COLO668 (cell line): ENCODE results near the gene GRID1.
"Not testable (repeated sequence)": the region's sequence is repeated elsewhere in the genome, so short reads cannot be mapped to it uniquely, and the experiment has no call there.

ENCODE experiments used
- DNase-seq: peaks from one replicate; lab custom pipeline; 2025; ENCODE audit not compliant: unreplicated experiment; lab: John Stamatoyannopoulos, UW

The GRID1 gene

DNA sequence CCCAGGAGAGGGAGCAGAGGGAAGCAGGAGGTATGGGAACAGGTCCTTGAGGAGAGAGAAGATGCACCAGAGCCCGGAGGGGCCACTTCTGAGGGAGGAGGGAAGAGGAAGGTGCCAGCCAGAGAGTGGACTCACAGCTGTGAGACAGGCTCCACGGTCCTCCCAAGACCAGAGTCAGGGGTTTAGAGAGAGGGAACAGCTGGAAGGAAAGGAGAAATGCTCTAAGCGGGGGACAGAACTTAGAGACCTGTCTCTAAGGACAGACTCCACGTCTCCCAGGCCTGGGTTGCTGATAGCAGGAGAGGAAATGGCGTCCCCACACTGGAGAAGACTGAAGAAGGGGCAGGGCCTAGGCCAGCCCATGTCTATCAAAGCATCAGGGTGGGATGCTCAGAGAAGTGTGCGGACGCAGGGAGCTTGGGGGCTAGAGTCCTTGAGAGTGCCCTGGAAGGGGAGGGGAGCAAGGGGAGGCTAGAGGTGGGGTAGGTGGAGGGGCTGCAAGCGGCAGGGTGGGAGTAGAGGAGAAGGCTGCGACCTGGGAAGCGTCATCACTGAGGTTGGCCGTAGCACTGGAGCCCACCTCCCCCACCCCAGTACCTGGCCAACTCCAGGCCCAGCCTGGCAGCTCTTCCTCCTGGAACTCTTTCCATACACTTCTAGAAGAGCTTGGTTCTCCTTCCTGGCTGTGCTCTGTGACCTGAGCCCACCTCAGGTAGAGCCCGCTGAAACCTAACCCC is 25.6 kb upstream of the GRID1 start:
- DNase-seq = no peak

DNA sequence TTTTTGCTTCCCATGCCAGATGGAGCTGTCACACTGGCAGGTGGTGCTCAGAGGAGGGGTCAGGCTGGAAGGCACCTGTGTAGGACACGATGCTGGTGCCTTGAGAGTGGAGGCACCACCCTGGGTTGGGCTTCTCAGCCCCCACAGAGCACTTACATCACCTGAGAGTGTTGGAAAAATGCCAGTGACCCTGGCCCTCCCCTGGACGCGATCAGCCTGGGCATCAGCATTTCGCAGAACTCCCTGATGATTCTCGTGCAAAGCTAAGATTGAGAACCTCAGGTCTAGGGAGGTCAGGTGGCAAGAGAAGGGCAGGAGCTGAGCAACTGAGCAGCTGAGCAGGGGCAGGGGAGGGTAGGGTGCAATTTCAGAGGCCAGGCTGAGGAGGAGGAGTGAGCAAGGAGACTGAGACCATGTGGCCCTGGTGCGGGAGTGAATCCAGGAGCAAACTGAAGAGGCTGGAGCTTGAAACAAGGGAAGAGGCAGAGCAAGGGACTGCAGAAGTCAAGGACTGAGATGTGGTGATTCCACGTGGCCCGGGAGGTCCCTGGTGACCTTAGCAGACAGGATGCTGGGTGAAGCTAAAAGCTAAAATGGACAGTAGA is 24.7 kb upstream of the GRID1 start:
- DNase-seq = no peak

DNA sequence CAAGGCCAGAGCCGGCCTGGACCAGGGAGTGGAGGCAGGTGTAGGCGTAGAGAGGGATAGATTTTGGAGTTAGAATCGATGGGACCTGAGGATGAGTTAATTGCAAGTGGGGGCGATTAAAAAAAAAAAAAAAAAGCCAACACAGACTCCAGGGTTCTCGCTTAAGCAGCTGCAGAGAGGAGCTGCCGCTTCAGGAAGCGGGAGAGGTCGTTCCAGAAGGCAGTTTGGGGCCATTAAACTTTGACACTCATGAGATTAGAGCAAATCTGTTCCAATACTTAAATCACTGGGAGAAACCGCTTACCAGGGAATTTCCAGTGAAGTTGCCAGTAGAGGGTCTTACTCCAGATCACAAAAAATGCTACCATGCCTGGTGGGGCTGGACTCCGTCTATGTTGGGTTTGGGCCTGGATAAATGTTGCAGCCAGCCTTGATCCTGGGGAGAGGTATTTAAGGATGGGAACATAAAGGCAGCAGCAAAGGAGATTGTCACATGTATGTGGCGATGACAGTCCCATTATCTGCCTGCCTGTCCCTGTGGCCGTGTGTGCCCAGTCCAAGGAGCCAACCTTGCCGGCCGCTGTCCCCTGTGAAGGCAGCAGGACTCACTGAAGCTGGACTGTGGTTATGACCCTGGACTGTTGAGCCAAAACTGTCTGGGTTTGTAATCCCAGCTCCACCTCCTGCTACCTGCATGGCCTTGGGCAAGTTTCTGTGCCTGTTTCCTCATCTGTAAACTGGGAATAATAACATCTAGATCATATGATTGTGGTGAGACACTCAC is 23.9 kb upstream of the GRID1 start:
- no peak for DNase-seq

DNA sequence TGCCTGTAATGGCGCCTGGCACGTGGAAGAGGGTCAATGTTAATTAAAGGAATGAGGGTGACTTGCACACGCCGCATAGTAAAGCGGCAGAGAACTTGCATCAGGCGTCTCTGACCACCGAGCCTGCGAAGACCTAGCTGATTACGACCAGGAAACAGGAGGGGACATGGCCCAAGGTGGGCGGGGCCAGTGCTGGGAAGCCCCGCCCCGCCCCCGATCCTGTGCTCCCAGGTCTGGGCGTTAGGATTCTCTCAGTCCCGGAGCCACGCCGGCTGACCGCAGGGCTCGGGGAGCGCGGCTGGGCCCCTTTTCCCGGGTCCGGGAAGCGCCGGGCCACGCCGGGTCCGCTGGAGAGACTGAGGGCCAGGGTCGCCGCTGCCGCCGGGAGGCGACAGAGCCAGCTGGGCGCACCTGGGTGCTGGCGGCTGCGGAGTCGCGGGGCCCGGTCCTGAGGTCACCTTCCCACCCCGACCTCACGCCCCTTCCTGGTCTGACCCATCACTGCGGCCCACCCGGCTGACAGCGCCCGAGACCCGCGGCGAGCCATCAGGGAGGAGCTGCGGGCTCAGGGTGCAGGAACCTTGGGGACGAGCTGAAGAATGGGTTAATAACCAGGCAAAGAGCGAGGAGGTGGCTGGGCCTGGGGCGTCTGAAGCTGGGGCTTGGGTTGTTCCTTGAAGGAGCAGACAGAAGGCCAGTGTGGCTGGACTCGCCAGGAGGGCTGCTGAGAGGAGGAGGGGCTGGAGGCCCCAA is 23.0 kb upstream of the GRID1 start:
- no peak for DNase-seq

DNA sequence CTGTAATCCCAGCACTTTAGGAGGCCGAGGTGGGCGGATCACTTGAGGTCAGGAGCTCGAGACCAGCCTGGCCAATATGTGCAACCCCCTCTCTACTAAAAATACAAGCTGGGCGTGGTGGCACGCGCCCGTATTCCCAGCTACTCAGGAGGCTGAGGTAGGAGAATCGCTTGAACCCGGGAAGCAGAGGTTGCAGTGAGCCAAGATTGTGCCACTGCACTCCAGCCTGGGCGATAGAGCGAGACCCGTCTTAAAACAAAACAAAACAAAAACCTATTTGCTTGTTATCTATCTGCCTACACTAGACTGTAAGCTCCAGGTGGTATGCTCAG is 22.5 kb upstream of the GRID1 start:
- not testable (repeated sequence) for DNase-seq

DNA sequence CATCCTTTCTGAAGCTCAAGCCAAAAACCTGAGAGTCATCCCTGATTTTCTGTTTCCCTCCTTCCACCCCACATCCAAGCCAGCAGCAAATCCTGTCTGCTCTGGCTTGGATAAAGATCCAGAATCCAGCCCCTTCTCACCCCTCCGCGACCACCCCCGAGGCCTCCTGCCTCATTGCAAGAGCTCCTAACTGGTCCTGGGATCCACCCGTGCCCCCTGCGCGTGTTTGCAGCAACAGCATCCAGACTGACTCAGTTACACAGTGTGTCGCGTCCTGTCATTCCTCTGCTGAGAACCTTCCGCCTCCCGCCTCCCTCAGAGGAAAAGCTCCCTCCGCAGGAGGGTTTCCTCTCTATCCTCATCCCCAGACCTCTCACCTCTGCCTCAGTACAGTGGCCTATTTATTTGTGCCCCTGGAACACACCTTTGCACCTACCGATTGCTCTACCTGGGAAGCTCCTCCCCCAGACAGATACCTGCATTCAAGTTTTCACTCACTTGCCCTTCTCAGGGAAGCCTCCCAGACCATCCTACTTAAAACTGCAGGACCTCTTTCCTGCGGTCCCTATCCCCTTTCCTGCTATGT is 21.6 kb upstream of the GRID1 start:
- no peak for DNase-seq

DNA sequence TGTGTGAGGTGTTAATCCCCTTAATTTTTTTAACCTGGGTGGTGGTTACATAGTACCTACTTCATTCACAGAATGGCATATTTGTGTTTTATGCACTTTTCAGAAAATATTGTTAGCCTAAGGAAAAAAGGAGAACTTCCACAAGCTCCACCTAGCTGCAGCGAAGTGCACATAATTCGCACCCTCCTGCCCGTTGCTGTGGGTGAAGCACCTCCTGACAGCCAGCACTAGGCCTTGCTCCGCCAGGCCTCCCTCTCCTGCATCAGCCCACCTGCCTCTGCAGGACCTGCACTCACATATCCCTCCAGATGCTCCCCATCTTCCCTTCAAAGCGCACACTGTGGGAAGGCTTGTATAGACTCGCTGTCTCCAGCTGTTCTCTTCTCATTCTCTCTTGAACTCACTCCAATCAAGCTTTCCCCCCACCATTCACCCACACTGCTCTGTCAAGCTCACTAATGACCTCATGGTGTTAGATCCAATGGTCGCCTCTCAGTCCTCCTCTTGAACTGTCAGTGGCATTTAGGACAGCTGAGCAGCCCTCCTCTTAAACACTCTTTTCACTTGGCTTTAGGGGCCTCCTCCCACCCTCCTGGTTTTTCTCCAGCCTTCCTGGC is 20.7 kb upstream of the GRID1 start:
- DNase-seq = no peak

DNA sequence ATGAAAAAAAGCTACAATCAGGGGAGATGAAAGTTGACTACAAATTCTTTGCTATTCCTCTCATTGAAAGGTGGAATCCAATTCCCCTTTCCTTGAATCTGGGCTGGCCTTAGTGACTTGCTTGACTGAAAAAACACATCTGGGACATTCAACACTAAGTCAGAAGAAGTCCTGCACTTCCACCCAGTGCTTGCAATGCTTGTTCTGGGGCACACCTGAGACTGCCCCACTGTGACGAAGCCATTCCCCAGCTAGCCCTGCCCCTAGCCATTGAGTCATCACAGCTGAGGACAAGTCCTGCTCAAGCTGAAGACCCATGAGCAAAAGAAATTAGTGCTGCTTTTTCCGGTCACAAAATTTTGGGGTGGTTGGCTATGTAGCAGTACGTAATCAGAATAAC is 19.2 kb upstream of the GRID1 start:
- DNase-seq = no peak

DNA sequence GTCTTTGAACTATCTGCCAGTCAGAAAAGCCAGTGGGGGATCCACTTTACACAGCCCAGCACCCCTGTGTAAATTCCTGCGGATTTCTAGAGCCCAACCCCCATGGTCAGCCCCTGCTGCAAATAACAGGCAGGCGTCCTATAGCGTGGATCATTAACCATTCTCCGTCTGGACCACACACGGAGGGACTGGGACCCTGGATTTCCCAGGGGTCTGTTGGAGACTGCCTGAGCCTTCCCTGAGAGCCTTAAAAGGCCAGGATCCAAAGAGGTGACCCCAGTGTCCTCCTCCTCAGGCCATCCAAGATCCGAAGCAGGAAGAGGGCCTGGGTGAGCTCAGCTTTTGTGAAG is 11.2 kb upstream of the GRID1 start:
- no peak for DNase-seq

DNA sequence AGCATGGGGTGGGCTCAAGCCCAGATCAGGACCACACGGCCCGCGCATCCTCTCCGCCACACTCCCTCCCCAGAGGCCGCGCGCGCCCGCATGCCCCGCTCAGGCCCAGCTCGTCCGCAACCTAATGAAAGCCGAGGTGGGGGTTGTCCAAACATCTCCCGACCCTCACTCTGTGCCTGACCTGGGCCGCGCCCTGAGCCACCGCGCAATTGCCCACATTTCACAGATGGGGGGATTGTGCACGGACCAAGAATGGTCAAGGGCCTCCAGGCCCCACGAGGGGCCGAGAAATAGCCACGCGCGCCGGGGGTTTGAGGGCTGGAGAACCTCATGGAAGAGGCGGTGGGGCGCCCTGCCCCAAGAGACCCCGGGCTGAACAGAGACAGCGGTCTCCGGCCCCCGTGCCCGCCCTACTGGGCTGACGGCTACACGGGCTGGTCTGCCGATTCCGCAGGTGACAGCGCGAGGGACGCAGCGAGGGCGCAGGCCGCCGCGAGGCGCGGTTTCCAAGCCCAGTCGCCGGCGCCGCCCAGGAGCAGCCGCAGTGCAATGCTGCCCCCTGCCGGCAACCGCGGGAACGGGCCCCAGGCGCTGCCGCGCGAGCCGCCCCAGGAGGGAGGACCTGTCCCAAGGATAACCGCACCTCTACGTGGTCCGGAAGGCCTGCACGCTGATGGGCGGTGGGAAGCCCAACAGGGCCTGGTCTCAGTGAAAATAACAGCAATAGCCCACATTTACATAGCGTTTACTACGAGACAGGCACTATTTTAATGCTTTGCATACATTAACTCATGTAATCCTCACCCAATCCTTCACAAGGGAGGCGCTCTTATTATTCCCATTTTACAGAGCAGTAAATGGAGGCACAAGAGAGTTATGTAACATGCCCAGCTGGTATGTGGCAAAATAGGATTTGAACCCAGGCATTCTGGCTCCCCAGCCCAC is 10.5 kb upstream of the GRID1 start:
- DNase-seq = peak; percentile 69

DNA sequence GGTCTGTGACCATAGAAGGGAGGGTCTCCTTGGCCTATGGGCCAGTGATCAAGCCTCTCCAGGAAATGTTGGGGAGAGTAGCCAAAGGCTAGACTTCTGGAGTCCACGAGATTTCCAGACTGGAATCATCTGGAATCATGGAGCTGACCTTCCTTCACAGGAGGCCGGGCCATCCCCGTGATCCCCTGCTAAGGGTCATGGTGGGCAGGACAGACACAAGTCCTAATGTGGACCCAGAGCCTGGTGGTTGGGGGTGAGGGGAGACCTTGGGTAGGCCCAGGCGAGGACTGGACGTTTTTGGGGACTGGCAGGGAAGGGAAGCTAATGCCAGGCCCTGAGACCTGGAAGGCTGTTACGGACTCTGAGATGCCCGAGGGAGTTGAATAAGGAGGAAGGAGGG is 9.8 kb upstream of the GRID1 start:
- no peak for DNase-seq

DNA sequence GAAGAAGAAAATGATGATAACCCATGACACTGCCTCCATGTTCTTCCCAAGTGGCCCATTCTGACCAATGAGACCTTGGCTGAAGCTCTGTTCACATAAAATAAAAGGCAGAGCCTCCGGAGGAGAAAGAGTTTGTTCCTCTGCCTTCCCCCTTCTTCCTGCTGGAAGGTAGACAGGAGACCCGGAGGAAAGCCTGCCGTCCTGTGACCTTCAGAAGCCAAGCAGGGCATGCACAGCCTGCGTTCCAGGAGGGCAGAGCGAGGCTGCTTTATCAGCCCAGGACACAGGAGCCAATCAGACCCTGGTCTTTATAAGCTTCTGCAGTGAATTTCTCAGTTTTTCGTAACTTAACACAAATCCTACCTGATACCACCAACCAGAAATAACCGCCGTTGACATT is 8.6 kb upstream of the GRID1 start:
- no peak for DNase-seq

DNA sequence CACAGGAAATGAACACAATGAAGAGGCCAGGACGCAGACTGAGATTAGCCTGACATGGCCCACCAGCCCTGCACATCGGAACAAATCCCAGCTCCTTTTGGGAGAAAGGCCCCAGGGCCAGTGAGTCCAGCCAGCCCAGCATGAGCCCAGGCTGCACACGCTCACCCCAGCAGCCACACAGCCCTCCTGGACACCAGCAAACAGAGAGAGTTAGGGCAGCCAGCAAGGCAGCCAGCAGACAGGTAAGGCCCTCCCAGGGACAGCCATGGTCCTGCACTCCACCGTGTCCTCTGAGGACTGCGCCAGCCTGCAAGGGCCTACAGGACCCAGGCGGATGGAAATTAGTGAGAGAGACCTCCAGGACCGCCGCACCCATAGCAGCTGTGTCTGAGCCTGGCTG is 8.1 kb upstream of the GRID1 start:
- no peak for DNase-seq

DNA sequence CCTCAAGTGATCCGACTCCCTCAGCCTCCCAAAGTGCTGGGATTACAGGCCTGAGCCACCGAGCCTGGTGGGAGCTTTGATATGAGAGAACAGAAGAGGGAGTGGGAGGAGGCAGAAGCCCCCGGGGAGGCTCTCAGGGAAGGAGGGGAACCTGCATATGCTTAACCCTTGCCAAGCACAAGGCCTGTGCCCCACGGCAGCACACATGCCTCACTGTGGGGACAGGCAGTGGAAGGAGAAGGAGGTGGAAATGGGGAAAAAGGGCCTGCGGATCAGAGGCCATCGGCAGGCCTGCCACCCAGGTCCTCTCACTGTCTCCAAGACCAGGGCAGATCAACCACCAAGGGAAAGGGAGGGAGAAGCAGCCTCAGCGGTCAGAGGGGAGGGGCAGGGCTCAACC is 7.2 kb upstream of the GRID1 start:
- DNase-seq = no peak

DNA sequence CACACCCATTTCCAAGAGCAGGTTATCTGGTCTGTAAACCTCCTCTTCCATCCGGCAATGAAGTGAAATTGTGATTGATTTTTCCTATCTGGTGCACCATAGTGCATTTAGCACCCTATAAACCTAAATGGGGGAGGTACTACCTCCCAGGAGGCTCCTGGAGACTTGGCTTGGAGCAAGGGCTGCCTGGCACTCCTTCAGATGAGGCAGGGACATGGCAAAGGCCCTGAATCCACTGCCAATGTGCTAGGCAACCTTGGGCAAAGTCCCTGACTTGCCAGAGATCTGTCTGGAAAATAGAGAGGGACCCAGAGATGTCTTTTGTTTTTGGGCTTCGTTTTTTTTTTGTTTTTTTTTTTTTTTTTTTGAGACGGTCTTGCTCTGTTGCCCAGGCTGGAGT is 6.7 kb upstream of the GRID1 start:
- DNase-seq = no peak

DNA sequence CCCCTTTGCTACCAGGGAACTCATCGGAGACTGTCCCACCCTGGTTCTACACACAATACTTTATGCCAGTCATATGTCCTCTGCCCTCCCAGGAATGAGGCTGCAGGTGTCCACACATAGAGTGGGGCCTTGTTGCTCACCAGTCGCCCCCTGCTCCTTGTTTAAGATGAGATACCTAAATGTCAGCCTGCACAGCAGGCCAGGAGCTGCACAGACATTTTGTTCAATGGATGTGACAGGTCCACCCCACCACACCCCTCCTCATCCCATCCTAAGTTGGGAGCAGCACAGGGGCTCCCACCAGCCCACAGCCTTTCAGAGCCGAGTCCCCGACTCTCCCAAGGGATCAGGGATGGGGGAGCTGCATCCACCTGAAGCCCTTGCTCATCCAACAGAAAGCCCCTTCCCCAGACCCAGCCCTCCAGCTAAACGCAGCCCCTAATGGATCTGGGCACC is 6.2 kb upstream of the GRID1 start:
- DNase-seq = no peak

DNA sequence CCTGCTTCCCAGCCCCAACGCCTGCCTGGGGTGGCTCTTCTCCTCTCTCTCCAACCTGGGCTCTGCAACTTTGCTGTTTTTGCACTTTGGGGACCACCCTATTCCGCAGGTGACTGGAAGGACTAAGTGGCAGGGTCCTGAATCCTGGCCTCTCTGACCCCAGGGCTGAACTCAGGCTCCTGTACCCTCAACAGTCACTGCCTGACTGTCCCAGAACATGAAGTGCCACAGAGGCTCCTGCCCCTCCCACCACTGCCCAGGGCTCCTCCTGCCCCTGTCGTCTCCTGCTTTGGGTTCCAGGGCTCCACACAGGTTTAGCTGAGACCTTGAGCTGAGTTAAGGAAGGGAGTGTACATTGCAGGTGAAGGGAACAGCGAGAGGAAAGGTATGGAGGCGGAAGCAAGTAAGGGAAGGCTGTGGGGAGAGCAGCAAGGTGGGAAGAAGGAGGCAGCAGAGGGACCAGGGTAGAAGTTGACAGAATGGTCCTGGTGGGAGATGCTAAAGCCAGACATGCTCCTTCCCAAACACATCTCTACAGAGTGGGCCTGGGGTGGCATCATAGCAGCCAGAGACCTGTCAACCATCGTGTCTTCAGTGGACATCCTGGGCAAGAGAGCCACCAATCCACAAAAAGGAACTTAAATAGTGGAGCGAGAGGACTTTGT is 5.7 kb upstream of the GRID1 start:
- no peak for DNase-seq

DNA sequence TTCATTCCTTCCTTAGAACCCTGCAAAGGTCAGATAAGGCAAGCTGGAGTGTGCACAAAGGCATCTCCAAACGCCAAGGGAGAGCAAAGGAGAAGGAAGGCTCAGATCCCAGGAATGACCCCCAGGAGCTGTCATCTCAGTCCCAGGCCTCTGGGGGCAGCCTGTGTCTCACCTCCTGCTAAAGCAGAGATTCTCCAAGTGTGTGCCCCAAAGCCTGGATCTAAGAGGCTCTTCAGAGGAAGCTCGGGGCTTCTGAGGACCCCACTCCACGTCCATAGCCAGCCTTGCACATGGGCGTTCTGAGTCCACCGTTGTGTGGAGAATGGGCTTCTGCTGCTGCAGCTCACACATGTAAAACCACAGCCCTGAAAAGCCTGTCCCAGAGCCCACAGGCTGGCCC is 5.1 kb upstream of the GRID1 start:
- DNase-seq = no peak

DNA sequence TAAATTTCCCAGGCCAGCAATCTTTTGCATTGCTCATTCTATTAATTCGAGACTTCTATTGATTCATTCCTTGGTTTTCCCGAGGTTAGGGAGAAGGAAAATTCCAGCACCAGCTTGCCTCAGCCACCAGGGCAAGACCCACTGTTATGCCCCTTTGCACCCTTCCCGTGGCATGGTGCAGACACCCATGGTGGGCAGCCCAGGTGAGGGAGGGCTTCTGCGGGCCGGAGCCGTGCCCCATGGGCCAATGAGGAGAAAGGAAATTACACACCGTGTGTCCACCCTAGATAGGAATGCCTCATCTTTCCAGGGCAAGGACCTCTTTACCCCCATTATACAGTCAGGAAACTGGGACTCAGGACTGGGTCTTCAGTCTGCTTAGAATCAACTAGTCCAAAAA is 4.5 kb upstream of the GRID1 start:
- DNase-seq = no peak
